Globus pallidus (tissue), 1 donor: ENCODE results near the gene LY86.

Experiments
- DNase-seq: peaks from one replicate; pipeline ENCODE4 v3.0.0-alpha.2; 2015; ENCODE audit warnings: low spot score

The LY86 gene

DNA sequence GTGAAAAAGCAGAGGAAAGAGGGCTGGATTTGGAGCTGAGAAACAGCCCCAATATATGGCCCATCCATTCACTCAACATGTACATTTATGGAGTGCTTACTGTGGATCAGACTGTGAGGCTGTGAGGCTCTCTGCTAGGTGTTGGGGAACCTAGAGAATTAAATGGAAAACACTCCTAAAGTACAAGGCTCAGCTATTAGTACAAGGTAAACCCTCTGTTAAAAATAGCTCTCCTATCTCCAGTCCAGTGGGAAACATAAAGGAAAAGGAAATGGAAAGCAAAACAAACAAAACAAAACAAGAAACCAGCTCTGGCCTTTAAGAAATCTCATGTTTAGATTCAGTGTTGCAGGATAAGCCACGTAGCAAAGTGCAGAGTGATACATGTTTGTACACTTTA is 35.0 kb downstream of the LY86 start:
- DNase-seq: no peak

DNA sequence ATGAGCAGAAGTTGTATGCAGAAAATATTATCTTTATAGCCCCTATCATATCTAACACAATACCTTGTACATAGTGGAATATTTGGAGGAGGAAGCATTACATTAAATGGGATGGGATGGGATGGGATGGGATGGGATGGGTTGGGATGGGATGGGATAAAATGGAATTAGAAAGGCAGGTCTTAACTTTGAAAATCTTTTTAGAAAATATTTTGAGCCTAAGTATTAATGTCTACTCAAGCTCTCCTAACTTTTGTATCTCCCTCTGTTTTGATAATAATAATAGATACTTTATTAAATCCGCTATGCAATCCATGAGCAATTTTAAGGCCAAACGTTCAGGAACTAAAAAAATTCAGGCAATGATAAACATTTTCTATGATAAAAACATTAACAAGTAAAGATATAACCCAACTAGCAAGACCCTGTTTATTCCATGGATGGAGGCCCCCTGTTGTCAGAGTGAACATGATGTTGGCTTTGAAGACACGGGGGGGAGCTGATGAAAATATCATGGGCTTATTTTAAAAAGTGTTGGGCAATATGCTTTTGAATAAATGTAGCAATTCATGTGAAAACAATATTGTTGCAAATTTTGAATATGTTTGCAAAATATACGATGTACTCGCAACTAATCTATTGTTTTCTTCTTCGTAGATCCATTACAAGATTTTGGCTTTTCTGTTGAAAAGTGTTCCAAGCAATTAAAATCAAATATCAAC is 35.9 kb downstream of the LY86 start:
- no peak for DNase-seq

DNA sequence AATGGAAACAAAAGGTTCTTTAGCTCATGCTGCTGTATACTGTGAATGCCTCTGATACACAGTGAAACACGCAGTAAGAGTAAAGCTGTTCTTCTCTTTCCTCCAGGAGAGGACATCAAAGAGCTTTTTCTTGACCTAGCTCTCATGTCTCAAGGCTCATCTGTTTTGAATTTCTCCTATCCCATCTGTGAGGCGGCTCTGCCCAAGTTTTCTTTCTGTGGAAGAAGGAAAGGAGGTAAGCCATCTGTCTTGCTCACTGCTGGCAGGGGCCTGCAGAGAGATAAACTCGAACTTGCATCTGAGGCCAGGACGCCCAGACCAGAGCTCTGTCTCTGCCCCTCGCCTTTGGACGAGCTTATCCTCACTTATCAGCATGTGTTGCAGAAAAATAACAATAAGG is 37.7 kb downstream of the LY86 start:
- DNase-seq: no peak

DNA sequence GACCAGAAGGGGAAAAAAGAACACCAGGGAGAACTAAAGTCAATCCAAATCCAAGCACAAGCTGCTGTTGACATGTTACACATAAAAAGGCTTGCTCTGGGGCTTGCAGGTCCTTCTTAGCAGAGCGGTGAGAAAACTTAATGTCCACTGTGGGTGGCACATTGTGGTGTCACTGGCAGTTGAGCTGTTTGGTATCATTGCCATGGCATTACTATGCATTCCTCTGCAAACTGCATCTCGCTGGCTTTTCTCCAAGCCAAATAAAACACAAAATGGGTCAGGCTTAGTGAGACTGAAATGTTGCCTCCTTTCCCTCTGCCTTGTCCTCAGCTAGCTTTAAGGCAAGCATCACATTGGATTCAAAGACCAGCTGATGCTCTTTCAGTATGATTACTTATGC is 40.9 kb downstream of the LY86 start:
- no peak for DNase-seq

DNA sequence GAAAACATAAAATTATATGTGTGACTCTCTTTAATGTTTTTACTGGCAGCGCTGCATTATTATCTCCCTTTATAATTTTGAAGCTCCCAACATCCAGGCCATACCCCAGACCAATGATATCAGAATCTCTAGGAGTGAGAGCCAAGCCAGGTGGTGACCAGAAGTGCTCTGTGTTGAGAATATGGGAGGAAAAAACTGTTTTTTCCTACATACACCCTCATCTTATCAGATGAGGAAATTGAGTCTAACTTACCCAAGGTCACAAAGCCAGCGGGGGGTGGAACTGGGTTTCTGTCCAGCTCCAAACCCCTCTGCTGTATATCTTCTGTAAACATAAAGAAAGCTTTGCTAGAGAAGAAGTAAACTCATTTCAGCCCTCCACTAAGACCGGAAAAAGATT is 42.5 kb downstream of the LY86 start:
- DNase-seq: no peak

DNA sequence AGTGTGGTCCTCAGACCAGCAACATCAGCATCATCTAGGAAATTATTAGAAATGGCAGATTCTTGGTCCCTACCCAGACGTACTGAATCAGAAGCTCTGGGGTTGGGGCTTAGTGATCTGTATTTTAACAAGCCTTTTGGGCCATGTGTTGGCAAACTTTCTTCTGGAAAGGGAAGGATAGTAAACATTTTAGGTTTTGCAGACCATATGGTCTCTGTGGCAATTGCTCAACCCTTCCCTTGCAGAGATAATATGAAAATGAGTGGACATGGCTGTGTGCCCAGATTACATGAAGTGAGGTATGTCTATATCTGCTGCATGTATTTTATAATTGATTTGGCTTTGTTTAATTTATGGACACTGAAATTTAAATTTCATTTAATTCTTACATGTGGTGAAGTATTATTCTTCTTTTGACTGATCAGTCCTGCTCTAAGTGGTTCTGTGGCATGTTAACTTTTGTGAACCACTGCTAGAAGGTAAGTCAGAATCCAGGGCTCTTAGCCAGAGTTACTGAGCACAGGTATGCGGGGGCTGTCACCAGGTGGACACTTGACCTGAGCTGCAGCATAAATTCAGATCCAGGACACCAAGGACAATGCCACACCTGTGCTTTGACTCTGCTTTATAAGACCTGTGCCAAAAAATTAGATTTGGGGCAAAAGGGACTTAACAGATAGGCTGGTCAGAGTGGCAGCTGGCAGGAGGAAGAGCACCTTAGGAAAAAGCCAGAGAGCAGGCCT is 43.2 kb downstream of the LY86 start:
- no peak for DNase-seq

DNA sequence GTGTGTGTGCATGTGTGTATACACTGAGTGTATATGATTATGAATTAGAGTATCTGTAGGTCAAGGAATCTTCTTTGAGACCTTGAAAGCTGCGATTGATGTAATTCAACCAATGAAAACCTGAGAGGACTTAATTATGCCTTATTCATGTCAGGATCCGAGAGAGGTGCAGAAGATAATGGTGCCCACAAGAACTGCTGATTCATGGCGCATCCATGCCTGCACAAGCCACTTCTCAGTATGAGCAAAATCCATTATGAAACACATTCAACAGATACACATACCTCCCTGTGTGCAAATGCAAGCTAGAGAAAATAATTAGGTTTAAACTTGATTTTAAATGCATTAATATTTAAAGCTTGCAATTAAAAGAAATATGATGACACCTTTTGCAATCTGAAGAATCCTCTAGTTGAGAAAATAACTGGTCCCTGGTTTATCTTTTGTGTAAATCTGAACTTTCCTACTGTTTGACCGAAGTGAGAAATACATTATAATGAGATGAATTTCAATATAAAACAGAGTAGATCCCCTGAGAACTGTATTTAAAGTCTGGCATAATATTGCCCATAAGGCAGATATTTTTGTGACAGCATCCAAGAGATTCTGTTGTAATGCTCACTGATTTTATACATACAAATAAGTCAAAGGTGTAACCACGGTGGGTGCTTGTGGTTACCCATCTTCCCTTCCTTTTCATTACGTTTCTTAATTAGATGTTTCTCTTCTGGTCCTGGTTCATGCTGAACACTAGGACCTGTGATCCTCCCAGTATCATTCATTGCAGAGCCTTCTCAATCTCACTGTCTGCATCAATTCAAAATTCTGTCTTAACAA is 45.6 kb downstream of the LY86 start:
- no peak for DNase-seq

DNA sequence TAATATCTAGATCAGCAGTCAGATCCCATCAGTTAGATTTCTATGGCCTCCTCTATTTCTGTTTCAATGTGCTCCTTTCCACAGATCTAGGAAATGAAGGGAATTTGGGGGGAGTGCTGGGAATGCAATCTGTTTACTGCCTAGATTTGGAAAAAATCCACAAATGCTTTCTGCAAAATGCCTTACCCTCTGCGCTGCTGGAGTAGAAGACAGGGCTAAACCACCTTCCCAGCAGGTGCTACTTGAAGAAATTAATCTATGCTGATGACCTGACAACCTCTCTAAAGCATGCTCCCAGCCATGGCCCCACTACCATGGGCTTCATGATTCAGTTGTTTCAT is 46.2 kb downstream of the LY86 start:
- no peak for DNase-seq

DNA sequence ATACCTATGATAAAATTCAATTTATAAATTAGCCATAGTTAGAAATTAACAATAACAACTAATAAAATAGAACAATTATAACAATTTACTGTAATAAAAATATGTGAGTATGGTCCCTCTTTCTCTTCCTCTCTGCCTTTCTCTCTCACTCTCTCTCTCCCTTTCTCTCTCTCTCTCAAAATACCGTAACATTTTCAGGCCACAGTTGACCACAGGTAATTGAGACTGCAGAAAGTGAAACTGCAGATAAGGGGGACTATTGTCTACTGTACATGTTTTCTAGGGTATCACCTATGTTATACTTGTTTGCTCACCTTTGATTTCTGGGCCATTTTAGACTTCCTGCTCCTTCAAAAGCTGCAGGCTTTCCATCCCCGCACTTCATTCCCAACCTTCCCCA is 46.8 kb downstream of the LY86 start:
- DNase-seq: no peak

DNA sequence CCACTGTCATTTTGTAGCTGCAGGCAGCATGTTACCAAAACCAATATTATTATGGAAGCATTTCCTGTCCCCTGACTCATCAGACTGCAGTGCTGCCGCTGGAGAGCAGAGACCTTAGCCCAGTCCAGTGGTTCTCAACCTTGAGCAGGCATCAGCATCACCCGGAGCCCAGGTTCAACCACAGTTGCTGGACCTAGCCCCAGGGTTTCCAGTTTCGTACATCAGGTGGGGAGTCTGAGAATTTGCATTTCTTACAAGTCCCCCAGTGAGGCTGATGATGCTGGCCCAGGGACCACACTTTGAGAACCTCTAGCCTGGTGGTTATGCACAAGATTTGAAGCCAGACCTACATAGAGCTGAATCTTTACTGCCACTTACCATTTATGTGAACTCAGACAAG is 47.3 kb downstream of the LY86 start:
- no peak for DNase-seq

DNA sequence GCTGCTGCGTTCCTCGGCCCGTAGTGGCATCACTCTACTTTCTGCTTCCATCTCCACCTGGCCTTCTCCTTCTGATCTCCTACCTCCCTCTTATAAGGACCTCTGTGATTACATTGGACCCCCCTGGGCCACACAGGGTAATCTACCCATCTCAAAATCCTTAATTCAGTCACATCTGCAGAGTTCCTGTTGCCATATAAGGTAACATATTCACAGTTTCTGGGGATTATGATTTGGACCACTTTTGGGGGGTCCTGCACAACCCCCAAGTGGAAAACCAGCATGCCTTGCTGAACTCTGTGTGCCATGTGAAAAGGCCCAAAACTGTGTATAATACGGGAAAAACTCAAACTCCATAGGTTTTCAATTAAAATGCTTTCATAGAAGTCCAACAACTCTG is 51.1 kb downstream of the LY86 start:
- no peak for DNase-seq

DNA sequence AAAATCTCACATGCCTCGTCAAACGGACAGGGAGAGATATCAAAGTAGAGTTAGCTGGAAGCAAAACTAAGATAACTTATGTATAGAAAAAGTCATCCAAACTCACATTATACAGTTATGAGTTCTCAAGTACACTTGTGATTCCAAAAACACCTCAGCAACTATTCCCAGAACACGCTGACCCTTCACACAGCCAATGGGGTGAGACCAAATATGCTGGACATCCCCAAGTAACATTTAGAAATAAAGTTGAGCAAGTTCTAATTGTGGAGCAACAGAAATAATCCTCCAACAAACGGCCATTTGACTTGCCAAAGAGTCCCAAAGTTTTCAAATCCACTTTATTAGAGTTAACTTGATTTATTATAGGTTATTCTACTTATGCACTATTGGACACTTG is 52.4 kb downstream of the LY86 start:
- DNase-seq: no peak

DNA sequence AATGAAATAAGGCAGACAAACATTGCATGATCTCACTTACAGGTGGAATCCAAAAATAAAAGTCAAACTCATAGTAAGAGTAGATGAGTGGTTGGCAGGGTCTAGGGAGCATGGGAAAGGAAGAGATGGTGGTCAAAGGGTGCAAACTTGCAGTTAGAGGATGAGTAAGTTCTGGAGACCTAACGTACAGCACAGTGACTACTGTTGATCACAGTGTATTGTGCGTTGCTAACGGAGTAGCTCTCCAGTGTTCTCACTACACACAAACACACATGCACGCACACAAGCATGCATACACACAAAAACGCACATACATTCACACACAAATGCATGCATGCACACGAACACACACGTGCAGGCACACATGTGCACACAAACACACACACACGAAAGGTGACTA is 54.9 kb downstream of the LY86 start:
- DNase-seq: no peak

DNA sequence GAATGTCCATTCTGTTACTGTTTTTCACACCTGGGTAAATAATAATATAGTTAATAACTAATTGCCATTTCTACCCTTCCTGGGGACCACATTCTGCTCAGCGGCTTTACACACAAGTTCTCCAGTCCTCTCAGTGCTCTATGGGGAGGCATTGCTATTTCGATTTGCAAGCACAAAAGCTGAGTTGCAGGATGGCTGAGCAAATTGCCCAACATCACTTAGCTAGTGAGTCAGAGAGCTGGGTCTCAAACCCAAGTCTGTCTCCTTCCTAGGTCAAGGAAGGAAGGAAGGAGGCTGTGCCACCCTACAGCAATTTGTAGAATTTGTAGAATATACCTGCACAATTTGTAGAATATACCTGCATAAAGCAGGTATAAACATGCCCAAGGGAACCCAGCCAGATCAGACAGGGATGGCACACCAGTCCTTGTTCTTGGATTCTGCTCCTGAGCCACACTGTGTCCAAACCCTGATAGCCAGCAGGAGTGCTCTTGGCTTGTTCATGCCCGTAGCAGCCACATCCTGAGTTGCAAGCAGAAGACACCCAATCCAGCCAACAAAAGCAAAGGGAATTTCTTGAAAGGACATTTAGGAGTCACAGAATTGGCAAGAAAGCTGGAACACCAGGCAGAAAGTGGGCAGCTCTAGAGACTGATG is 56.9 kb downstream of the LY86 start:
- no peak for DNase-seq

DNA sequence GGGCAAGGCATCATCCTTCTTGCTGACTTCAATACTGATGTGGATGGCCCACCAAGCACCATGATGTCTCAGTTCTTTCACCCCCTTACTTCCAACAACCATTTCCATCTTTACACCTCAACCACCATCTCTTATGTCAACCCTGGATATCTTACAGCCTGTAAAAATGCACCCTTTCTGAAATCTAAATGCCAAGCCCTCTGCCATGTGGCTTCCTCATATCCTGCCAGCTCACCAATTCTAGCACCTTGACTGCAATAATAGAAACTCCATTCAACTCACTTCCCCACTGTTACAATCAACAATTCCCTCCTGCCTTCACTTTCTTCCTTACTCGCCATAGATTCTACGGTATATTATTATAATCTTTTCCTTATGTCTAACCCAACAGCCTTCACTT is 57.9 kb downstream of the LY86 start:
- DNase-seq: no peak

DNA sequence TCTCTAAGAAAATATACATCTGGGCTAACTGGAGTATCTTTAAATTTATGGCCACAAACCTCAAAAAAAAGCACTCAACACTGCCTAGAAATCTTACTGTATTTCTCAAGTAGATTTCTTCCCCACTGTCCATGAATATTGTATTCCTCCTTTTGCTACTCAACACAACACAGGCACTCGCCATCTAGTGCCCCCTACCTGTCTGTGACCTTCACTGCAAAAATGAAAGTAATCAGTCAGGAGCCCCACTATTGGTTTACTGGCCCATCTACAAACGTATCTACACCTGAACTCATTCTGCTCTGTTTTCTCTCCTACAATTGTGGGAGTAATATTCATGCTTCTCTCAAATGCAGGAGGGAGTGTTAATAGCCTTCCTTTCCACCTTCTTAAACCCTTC is 58.3 kb downstream of the LY86 start:
- no peak for DNase-seq

DNA sequence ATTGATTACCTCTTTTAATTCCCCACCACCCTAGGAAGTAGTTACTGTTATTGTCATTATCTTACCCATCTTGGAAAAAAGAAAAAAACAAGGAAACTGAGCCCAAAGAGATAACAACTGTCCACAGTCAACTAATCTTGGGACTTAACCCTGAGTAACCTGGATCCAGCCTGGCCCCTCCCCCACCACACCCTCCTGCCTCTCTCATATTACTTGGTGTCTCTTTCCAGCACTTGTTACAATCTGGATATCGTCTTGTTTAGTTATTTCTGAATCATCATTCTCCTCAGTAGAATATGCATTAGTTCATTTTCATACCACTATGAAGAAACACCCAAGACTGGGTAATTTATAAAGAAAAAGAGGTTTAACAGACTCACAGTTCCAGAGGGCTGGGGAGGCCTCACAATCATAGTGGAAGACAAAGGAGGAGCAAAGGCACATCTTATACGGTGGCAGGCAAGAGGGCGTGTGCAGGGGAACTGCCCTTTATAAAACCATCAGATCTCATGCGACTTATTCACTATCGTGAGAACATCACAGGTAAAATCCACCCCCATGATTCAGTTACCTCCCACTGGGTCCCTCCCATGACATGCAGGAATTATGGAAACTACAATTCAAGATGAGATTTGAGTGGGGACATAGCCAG is 60.3 kb downstream of the LY86 start:
- DNase-seq: no peak

DNA sequence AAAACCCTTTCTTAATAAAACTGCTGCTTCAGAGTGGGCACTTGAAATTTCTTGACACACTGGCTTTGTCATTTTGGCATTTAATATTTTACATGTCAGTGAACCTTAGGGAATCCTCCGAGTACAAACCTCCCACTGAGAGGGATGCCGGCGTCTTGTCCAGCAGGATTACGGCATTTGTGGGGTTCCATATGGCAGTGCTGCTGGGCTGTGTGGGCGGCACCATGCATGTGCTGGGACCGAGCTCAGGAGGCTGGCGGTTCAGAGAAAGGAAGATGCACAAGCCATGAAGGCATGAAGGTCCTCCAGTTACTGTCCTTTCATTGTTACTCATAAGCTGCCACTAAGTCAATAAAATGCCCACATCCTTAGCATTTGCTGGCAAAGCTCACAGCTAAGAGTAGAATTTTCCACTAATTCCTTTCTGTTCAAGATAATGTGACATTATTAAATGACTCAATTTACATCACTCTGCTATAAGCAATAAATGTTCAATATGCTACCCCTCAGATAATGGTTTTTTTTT is 61.4 kb downstream of the LY86 start:
- no peak for DNase-seq

DNA sequence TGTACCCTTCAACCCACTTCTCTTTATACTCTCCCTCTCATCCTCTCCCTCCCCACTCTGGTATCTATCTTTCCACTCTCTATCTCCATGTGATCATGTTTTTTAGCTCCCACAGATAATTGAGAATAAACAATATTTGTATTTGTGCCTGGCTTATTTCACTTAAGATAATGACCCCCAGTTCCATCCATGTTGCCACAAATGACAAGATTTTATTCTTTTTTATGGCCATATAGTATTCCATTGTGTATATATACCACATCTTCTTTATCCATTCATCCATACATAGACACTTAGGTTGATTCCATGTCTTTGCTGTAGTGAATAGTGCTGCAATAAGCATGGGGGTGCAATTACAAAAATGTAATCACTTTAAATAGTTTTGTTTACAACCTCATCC is 62.3 kb downstream of the LY86 start:
- no peak for DNase-seq

DNA sequence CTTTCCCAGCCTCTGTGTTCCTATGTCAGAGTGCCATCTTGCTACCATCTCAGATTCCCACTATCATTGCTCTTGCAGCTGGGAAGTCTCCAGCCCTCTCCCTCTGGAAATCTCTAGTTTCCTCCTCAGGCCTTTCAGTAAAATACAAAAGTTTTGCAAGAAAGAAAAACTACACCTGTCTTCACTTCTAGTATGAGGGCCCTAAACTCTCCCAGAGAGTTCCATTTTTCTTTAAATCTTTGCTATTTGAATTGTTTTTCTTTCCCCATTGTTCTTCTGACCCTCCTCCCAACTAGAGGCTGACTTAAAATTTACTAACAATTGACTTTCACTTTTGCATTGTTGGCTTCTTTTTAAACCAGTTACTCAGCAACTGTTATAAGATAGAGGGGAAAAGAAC is 62.8 kb downstream of the LY86 start:
- DNase-seq: no peak

DNA sequence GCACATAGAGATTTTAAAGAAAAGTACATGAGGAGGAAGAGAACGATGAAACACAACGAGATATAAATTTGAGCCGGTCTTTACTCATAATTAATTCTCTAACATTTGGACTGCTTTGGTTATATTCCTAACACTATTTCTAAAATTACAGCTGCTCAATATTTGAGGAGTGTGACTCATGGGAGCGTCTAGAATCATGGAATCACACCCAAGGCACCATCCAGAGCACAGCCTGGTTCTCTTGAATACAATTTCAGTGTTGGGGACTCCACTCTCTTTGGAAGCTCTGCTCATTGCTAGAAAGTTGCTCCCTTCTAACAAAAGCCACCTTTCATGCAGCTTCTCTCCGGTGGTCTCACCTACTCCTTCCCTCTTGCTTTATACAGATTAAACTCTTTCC is 64.4 kb downstream of the LY86 start:
- DNase-seq: no peak
